Measurements from ENCODE around the gene SLC7A9. TPM values are rescaled to one million over a fixed set of nuclear protein-coding genes. Genes with fewer than 3 reads are reported as not detected.
"Not testable (repeated sequence)": the region's sequence is repeated elsewhere in the genome, so short reads cannot be mapped to it uniquely, and the experiment has no call there.

SLC7A9 gene
- total RNA-seq, 2 donors from 2014 or later = 0.31 TPM; not detected in 1

DNA sequence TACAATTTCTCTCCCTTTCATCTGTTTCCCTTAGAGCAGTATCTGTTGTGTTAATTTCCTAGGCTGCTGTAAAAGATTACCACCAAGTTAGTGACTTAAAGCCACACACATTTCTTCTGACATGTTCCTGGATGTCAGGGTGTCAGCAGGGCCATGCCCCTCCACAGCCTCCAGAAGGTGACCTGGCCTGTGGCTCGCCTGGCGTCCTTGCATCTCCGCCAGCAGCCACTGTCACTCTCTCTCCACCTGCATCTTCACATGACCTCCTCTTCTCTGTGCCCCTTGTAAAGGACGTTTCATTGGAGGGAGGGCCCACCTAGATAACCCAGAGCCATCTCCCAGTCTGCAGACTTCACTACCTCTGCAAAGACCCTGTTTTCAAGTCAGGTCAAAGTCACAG, 61.3 kb downstream of the SLC7A9 start:
- no peak overlapping the region for H3K4me3 Mint-ChIP-seq
- no peaks in the 10 kb centered on the region for H3K36me3 Mint-ChIP-seq
- ATAC-seq (no peak), DNase-seq (ENCODE audit: low spot score) (no peak)
- H3K9me3 Mint-ChIP-seq = no peaks in the 10 kb centered on the region
- H3K27me3 Mint-ChIP-seq = peaks cover 0 to 7% of the 10 kb centered on the region in 2 donors
- no peak overlapping the region for H3K27ac Mint-ChIP-seq
- peaks cover 0 to 4% of the 10 kb centered on the region in 2 donors for H3K4me1 Mint-ChIP-seq (ENCODE audit: low read depth in 2 of 2)

GRCh38 chr19:32802840-32803239, 66.7 kb downstream of the SLC7A9 start:
- Mint-ChIP-seq H3K27ac (no peak overlapping the region), H3K36me3 (no peaks in the 10 kb centered on the region), H3K9me3 (no peaks in the 10 kb centered on the region), H3K4me3 (no peak overlapping the region), H3K27me3 (no peaks in the 10 kb centered on the region), H3K4me1 (ENCODE audit: low read depth in 2 of 2) (no peaks in the 10 kb centered on the region)
- DNase-seq (ENCODE audit: low spot score) = no peak
- ATAC-seq = no peak

DNA sequence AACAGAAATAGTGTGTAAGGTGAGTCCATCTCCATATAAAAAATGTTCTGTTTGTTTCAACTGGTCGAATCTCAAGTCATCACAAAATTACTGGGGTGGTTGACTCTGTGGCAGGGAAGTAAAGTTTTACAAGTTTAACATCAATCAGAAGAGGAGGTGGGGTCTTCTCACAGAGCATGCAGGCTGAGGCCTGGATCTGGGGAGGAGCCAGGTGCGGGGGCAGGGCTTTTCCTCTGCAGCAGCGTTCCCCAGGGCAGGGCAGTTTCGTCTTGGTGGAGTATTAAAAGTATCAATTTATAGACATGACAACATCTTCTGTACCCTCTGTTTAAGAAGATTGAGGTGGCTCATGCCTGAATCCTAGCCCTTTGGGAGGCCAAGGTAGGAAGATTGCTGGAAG, 68.8 kb downstream of the SLC7A9 start:
- ATAC-seq (no peak), DNase-seq (ENCODE audit: low spot score) (no peak)
- Mint-ChIP-seq H3K9me3 (no peaks in the 10 kb centered on the region), H3K36me3 (no peaks in the 10 kb centered on the region), H3K27me3 (no peaks in the 10 kb centered on the region), H3K27ac (no peak overlapping the region), H3K4me1 (ENCODE audit: low read depth in 2 of 2) (peaks cover 0 to under 1% of the 10 kb centered on the region in 2 donors), H3K4me3 (no peak overlapping the region)

- H3K27me3 Mint-ChIP-seq = no peaks in the 10 kb centered on the region
- no peak overlapping the region for H3K27ac Mint-ChIP-seq
- H3K36me3 Mint-ChIP-seq = no peaks in the 10 kb centered on the region
- peaks cover 0 to 3% of the 10 kb centered on the region in 2 donors for H3K4me1 Mint-ChIP-seq (ENCODE audit: low read depth in 2 of 2)
- ATAC-seq (no peak), DNase-seq (ENCODE audit: low spot score) (no peak)
- no peak overlapping the region for H3K4me3 Mint-ChIP-seq
- H3K9me3 Mint-ChIP-seq = no peaks in the 10 kb centered on the region
Measured at GRCh38 chr19:32800191-32800590, 69.4 kb downstream of the SLC7A9 start.

- H3K9me3 Mint-ChIP-seq = no peaks in the 10 kb centered on the region
- no peak for DNase-seq (ENCODE audit: low spot score)
- H3K4me3 Mint-ChIP-seq = no peak overlapping the region
- no peaks in the 10 kb centered on the region for H3K36me3 Mint-ChIP-seq
- no peak overlapping the region for H3K27ac Mint-ChIP-seq
- H3K4me1 Mint-ChIP-seq (ENCODE audit: low read depth in 2 of 2) = peaks cover 6 to 8% of the 10 kb centered on the region in 2 donors
- H3K27me3 Mint-ChIP-seq = no peaks in the 10 kb centered on the region
- no peak for ATAC-seq
Measured at GRCh38 chr19:32798201-32798600, 71.4 kb downstream of the SLC7A9 start.

GRCh38 chr19:32789429-32789828, 80.1 kb downstream of the SLC7A9 start:
- peaks cover 3 to 8% of the 10 kb centered on the region in 2 donors for H3K27me3 Mint-ChIP-seq
- ATAC-seq = no peak
- DNase-seq (ENCODE audit: low spot score) = no peak
- peaks cover 3% of the 10 kb centered on the region in 2 donors for H3K4me1 Mint-ChIP-seq (ENCODE audit: low read depth in 2 of 2)
- H3K36me3 Mint-ChIP-seq = no peaks in the 10 kb centered on the region
- no peaks in the 10 kb centered on the region for H3K9me3 Mint-ChIP-seq
- no peak overlapping the region for H3K4me3 Mint-ChIP-seq
- no peak overlapping the region for H3K27ac Mint-ChIP-seq

GRCh38 chr19:32787895-32788294, 81.7 kb downstream of the SLC7A9 start:
- H3K4me3 Mint-ChIP-seq; H3K36me3 Mint-ChIP-seq; DNase-seq (ENCODE audit: low spot score); H3K9me3 Mint-ChIP-seq; H3K4me1 Mint-ChIP-seq (ENCODE audit: low read depth in 2 of 2); H3K27ac Mint-ChIP-seq; ATAC-seq: not testable (repeated sequence)
- H3K27me3 Mint-ChIP-seq = peaks cover 12 to 16% of the 10 kb centered on the region in 2 donors

DNA sequence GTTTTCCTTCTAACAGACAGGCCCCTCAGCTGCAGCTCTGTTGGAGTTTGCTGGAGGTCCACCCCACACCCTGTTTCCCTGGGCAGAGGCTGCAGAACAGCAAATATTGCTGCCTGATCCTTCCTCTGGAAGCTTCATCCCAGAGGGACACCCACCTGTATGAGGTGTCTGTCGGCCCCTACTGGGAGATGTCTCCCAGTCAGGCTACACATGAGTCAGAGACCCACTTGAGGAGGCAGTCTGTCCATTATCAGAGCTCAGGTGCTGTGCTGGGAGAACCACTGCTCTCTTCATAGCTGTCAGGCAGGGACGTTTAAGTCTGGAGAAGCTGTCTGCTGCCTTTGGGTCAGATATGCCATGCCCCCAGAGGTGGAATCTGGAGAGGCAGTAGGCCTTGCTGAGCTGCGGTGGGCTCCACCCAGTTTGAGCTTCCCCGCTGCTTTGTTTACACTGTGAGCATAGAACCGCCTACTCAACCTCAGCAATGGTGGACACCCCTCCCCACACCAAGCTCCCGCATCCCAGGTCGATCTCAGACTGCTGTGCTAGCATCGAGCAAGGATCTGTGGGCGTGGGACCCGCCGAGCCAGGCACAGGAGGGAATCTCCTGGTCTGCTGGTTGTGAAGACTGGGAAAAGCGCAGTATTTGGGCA, 82.3 kb downstream of the SLC7A9 start:
- not testable (repeated sequence) for H3K9me3 Mint-ChIP-seq; H3K4me1 Mint-ChIP-seq (ENCODE audit: low read depth in 2 of 2); H3K36me3 Mint-ChIP-seq; H3K27ac Mint-ChIP-seq; ATAC-seq; DNase-seq (ENCODE audit: low spot score); H3K4me3 Mint-ChIP-seq
- H3K27me3 Mint-ChIP-seq = peaks cover 15 to 16% of the 10 kb centered on the region in 2 donors

DNA sequence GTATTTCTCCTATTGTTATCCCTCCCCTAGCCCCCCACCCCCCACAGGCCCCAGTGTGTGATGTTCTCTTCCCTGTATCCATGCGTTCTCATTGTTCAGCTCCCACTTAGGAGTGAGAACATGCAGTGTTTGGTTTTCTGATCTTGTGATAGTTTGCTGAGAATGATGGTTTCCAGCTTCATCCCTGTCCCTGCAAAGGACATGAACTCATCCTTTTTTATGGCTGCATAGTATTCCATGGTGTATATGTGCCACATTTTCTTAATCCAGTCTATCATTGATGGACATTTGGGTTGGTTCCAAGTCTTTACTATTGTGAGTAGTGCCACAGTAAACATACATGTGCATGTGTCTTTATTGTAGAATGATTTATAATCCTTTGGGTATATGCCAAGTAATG, 87.5 kb downstream of the SLC7A9 start:
- peaks cover 14% of the 10 kb centered on the region for H3K36me3 Mint-ChIP-seq
- not testable (repeated sequence) for H3K4me1 Mint-ChIP-seq (ENCODE audit: low read depth in 2 of 2); H3K27ac Mint-ChIP-seq; DNase-seq (ENCODE audit: low spot score); H3K9me3 Mint-ChIP-seq; H3K4me3 Mint-ChIP-seq; ATAC-seq
- peaks cover 22 to 26% of the 10 kb centered on the region in 2 donors for H3K27me3 Mint-ChIP-seq

DNA sequence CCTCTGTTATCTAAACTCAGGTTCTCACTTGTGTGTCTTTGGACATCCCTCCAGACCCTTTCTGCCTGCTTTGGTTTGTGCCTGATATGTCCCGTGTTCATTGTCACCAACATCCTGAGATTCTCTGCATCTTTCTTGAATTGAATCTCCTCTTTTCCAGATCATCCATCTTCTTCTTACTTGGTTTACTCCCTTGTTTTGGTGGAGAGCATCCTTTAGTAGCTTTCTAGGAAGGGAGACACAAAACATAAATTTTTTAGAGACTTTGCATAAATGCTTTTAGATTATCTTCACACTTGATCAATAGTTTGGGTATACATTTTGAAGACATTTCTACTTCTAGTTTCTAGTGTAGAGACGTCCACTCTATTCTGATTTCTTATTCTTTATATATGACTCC, 88.3 kb downstream of the SLC7A9 start:
- peaks cover 7% of the 10 kb centered on the region for H3K9me3 Mint-ChIP-seq
- H3K27ac Mint-ChIP-seq = no peak overlapping the region
- peaks cover 14% of the 10 kb centered on the region for H3K36me3 Mint-ChIP-seq
- ATAC-seq (no peak), DNase-seq (ENCODE audit: low spot score) (no peak)
- peaks cover 19 to 26% of the 10 kb centered on the region in 2 donors for H3K27me3 Mint-ChIP-seq
- H3K4me1 Mint-ChIP-seq (ENCODE audit: low read depth in 2 of 2) = no peaks in the 10 kb centered on the region
- no peak overlapping the region for H3K4me3 Mint-ChIP-seq

Other genes with a start within 250 kb of the SLC7A9 start
- gene ANKRD27, start 194.6 kb downstream of the SLC7A9 start, total RNA-seq = 10 to 100 TPM; 47.3 to 55.6 TPM
- gene RGS9BP, start 193.9 kb downstream of the SLC7A9 start, total RNA-seq = under 1 TPM in 1 of 2 donors, not detected in 1; 0.20 TPM
- 10 to 100 TPM; 19.6 to 21.7 TPM for gene NUDT19, start 177.9 kb downstream of the SLC7A9 start, total RNA-seq
- under 1 TPM in 1 of 2 donors, not detected in 1; 0.29 TPM for gene TDRD12, start 150.0 kb downstream of the SLC7A9 start, total RNA-seq
- 10 to 100 TPM; 17.3 to 18.5 TPM for gene CEP89, start 102.2 kb upstream of the SLC7A9 start, total RNA-seq
- 1 to 10 TPM; 6.6 to 9.8 TPM for gene FAAP24, start 102.5 kb upstream of the SLC7A9 start, total RNA-seq
- under 1 TPM; 0.31 to 0.75 TPM for gene RHPN2, start 195.1 kb upstream of the SLC7A9 start, total RNA-seq
- gene GPATCH1, start 211.4 kb upstream of the SLC7A9 start, total RNA-seq = 10 to 100 TPM; 12.6 to 16.0 TPM

Data from natural killer cell treated with Interleukin-12 subunit alpha and Interleukin-12 subunit beta and Interleukin-15 and Interleukin-18, amount 100 ng/mL, for 72 hours (primary cell).